ENCODE data around the gene DEPP1.

DEPP1 gene

DNA sequence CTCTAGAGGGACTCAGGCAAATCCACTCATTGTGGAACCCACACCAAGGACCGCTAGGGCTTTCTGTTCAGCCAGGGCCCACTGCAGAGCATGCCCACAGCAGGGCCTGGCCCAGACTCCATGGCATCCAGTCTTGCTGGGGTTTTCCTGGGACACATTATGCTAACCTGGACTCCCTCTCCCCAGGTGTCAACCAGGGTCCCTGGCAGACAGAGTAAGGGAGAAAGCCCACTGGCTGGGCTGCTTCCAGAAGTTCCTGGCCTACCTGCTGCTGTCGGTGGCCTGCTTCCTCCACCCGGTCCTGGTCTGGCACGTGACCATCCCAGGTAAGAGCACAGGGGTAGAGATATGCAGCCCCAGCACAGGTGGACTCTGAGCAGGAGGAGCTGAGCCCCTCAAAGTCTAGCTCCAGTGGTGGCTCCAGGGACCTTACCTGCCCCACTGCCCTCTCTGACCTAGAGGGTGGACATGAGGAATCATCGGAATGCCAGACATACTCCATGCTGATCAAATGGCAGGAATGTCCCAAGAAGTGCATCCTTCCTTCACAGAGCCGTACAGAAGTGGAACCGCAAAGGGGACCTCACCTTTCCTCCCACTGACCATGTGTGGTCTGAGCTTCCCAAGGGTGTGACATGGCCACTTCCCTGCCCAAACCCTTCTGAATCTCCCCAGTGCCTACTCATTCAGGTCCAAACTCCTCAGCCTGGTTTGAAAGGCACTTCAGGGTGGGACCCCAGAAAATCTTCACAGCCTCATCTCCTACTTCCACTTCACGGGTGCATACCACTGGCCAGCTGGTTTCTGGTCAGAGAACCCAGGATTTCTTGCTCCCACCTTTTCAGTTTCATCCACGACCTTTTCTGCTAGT lies 44.9 kb downstream of the DEPP1 start:
- CTCF ChIA-PET = interaction anchor here (0.6 to 3.4 kb wide), 28 partner anchors 8 to 739 kb away, joined by 3 to 15 read pairs (median 4); partner anchors contain the start of genes DEPP1 and ZFAND4
- TF ChIP-seq SP7 (tag by site-specific recombination; IDR thresholded peaks at IDR 0.05) (no peak), ZNF600 (tag by site-specific recombination; IDR thresholded peaks at IDR 0.05) (no peak), ZNF362 (tag by site-specific recombination; IDR thresholded peaks at IDR 0.05) (no peak), ZBTB7A (tag by site-specific recombination; IDR thresholded peaks at IDR 0.05; ENCODE audit: low read depth) (no peak), ZNF560 (tag by site-specific recombination; IDR thresholded peaks at IDR 0.05; ENCODE audit: borderline replicate concordance) (no peak), ZBTB17 (tag by site-specific recombination; IDR thresholded peaks at IDR 0.05) (no peak), ZNF350 (tag by site-specific recombination; IDR thresholded peaks at IDR 0.05) (no peak), IKZF3 (tag by site-specific recombination; IDR thresholded peaks at IDR 0.05) (no peak), ZNF670 (tag by site-specific recombination; IDR thresholded peaks at IDR 0.05; ENCODE audit: low read depth) (no peak), HOXA7 (CRISPR knock-in tag; IDR thresholded peaks at IDR 0.05; ENCODE audit: borderline replicate concordance) (no peak), SETDB1 (IDR thresholded peaks at IDR 0.05; ENCODE audit: insufficient read length, low read length) (no peak), KLF17 (tag by site-specific recombination; IDR thresholded peaks at IDR 0.05) (no peak)
- TF ChIP-seq, protein P1, sequence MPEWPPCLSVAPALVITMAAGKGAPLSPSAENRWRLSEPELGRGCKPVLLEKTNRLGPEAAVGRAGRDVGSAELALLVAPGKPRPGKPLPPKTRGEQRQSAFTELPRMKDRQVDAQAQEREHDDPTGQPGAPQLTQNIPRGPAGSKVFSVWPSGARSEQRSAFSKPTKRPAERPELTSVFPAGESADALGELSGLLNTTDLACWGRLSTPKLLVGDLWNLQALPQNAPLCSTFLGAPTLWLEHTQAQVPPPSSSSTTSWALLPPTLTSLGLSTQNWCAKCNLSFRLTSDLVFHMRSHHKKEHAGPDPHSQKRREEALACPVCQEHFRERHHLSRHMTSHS (tag by site-specific recombination; IDR thresholded peaks at IDR 0.05) = no peak
- TF ChIP-seq, protein P2, sequence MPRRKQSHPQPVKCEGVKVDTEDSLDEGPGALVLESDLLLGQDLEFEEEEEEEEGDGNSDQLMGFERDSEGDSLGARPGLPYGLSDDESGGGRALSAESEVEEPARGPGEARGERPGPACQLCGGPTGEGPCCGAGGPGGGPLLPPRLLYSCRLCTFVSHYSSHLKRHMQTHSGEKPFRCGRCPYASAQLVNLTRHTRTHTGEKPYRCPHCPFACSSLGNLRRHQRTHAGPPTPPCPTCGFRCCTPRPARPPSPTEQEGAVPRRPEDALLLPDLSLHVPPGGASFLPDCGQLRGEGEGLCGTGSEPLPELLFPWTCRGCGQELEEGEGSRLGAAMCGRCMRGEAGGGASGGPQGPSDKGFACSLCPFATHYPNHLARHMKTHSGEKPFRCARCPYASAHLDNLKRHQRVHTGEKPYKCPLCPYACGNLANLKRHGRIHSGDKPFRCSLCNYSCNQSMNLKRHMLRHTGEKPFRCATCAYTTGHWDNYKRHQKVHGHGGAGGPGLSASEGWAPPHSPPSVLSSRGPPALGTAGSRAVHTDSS (tag by site-specific recombination; IDR thresholded peaks at IDR 0.05) = no peak
- TF ChIP-seq, protein P3, sequence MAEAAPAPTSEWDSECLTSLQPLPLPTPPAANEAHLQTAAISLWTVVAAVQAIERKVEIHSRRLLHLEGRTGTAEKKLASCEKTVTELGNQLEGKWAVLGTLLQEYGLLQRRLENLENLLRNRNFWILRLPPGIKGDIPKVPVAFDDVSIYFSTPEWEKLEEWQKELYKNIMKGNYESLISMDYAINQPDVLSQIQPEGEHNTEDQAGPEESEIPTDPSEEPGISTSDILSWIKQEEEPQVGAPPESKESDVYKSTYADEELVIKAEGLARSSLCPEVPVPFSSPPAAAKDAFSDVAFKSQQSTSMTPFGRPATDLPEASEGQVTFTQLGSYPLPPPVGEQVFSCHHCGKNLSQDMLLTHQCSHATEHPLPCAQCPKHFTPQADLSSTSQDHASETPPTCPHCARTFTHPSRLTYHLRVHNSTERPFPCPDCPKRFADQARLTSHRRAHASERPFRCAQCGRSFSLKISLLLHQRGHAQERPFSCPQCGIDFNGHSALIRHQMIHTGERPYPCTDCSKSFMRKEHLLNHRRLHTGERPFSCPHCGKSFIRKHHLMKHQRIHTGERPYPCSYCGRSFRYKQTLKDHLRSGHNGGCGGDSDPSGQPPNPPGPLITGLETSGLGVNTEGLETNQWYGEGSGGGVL (tag by site-specific recombination; IDR thresholded peaks at IDR 0.05) = no peak
- Histone ChIP-seq H3K36me3 (ENCODE audit: control insufficient read depth in 2 of 2, insufficient read depth in 1 of 2, low read length in 2 of 2) (no peaks in the 10 kb centered on the region), H3K4me3 (ENCODE audit: low read depth, low read length) (no peak overlapping the region), H3K9me3 (ENCODE audit: control insufficient read depth, insufficient read depth, low read depth, low read length) (no peaks in the 10 kb centered on the region), H3K27ac (ENCODE audit: extremely low read depth, low read depth, low read length) (no peak overlapping the region), H3K4me1 (ENCODE audit: control insufficient read depth, insufficient read depth, low read length) (no peaks in the 10 kb centered on the region; the same call in 1 of the 2 replicates)
- POLR2A ChIA-PET = interaction anchor here (0.6 to 1.4 kb wide), 3 partner anchors 42 to 288 kb away, joined by 3 to 4 read pairs (median 3); partner anchors contain the start of gene DEPP1
